Activated CD8-positive, alpha-beta T cell treated with anti-CD3 and anti-CD28 coated beads for 36 hours (primary cell): ENCODE results near the gene ADGB. TPM values are rescaled to one million over a fixed set of nuclear protein-coding genes. Genes with fewer than 3 reads are reported as not detected.

Source experiments
- ATAC-seq: fragments of 200-7000 bp; cut with Tn5 transposase; one replicate; pipeline ENCODE4 v1.10.0; 2021; ENCODE audit warnings: mild to moderate bottlenecking, moderate library complexity
- CTCF ChIA-PET: fragments of 350-600 bp; sonication (Branson Sonifier 250); formaldehyde crosslinking; loops from one replicate; lab custom pipeline; 2021; ENCODE audit warnings: antibody characterized with exemption; lab: Charles Lee
- POLR2A ChIA-PET: fragments of 350-600 bp; sonication (Branson Sonifier 250); formaldehyde crosslinking; loops from one replicate; lab custom pipeline; 2021; ENCODE audit warnings: antibody characterized with exemption; lab: Charles Lee
- DNase-seq: peaks from one replicate; pipeline ENCODE4 v3.0.0-alpha.2; 2020
- H3K27ac Mint-ChIP-seq: one replicate; pipeline ENCODE4 v1.8.0; 2021; ENCODE audit warnings: mild to moderate bottlenecking, mixed read lengths
- H3K27me3 Mint-ChIP-seq: one replicate; pipeline ENCODE4 v1.8.0; 2021; ENCODE audit warnings: mixed read lengths
- H3K36me3 Mint-ChIP-seq: one replicate; pipeline ENCODE4 v1.8.0; 2021; ENCODE audit warnings: low read depth, mixed read lengths
- H3K4me1 Mint-ChIP-seq: one replicate; pipeline ENCODE4 v1.8.0; 2021; ENCODE audit warnings: low read depth, mixed read lengths
- H3K4me3 Mint-ChIP-seq: one replicate; pipeline ENCODE4 v1.8.0; 2021; ENCODE audit warnings: mild to moderate bottlenecking, moderate library complexity, mixed read lengths
- H3K9me3 Mint-ChIP-seq: one replicate; pipeline ENCODE4 v1.8.0; 2021; ENCODE audit warnings: mixed read lengths
- CTCF ChIP-seq: fragments of 200-600 bp; IDR thresholded peaks from one replicate; pipeline ENCODE4 v1.8.0; 2022; ENCODE audit warnings: antibody characterized with exemption, mild to moderate bottlenecking
- intact Hi-C: fragments of 100-400 bp; cut with micrococcal nuclease; formaldehyde crosslinking; loops from one replicate; pipeline ENCODE4 v1.10.0; 2022
- total RNA-seq, 2 experiments: library from RNA; stranded (reverse); gene quantifications; one replicate each; pipeline ENCODE4 v1.2.3, GENCODE V29; 2021

The ADGB gene
- total RNA-seq, 2 experiments from 2014 or later, result not detected

DNA sequence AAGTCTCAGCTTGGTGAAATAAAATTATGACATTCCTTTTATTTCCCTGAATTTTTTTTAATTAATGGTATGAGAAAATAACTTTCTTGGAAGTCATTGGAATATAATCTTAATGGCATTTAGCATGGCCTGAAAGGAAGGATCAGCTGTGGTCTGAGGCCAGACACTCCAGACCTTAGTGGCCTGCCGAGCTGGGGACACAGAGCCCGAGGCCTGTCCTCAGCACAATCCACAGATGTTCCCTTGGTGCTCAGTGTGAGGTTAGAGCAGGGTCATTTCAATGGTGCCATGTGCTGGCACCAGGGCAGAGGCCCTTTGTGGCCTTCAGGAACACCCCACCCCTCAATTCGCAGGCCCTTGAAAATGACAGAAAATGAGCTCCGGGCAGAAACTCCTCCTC is 120.6 kb downstream of the ADGB start:
- Mint-ChIP-seq H3K9me3 (no peaks in the 10 kb centered on the region), H3K4me3 (no peak overlapping the region), H3K4me1 (no peaks in the 10 kb centered on the region), H3K27me3 (no peaks in the 10 kb centered on the region), H3K27ac (no peak overlapping the region), H3K36me3 (no peaks in the 10 kb centered on the region)
- TF ChIP-seq CTCF, result no peak
- ChIA-PET POLR2A (interaction anchor here (0.6 kb wide), 1 partner anchor 147 kb away, joined by 3 read pairs; no protein-coding TSS in a partner anchor), CTCF (no interaction called here)
- ATAC-seq, result no peak
- intact Hi-C loops, result no loop called here
- no peak for DNase-seq

DNA sequence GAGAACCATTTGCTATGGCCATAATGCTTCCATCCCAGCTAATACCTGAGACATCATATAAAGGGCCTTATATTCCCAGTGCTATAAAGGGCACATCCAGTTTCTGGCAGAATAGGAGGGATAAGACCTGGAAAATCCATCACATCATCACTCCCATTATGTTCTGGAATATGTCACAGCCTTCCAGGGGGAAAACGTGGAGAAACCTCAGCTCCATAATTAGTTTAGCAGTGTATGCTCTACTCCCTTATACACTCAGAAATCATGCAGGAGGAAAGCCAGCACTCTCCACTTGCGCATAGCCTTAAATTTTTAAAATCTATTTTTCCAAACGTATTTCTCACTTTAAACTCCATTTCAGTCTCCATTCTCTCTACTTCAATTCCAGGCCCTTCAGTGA is 140.9 kb downstream of the ADGB start:
- CTCF ChIA-PET, result no interaction called here
- Mint-ChIP-seq H3K36me3 (no peaks in the 10 kb centered on the region), H3K9me3 (no peaks in the 10 kb centered on the region), H3K4me3 (no peak overlapping the region), H3K27me3 (no peaks in the 10 kb centered on the region), H3K27ac (no peak overlapping the region), H3K4me1 (no peaks in the 10 kb centered on the region)
- TF ChIP-seq CTCF, result no peak
- intact Hi-C loops, result no loop called here
- ATAC-seq (no peak), DNase-seq (no peak)
- POLR2A ChIA-PET, result no interaction called here

DNA sequence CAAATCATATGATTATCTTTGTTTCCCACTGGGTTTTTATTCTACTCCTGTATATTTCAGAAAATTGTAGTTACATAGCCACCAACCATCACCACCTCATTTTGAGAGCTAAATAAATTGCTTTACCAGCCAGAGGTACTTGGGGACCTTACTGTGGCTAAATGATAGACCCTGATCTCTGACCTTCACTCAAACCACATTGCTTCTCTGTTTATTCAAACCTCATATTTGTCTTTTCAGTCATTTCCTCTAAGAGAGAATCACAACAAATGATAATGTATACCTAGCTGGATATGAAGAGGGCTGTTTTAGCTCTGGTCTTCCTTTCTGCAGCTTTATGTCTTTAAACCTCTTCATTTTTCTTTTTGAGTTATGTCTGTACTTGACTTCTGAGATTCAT is 142.8 kb downstream of the ADGB start:
- no peak for ATAC-seq
- TF ChIP-seq CTCF, result no peak
- no peaks in the 10 kb centered on the region for H3K4me1 Mint-ChIP-seq
- no peak overlapping the region for H3K4me3 Mint-ChIP-seq
- H3K27ac Mint-ChIP-seq, result no peak overlapping the region
- no peaks in the 10 kb centered on the region for H3K27me3 Mint-ChIP-seq
- no peaks in the 10 kb centered on the region for H3K9me3 Mint-ChIP-seq
- intact Hi-C loops, result no loop called here
- ChIA-PET POLR2A (no interaction called here), CTCF (no interaction called here)
- no peak for DNase-seq
- no peaks in the 10 kb centered on the region for H3K36me3 Mint-ChIP-seq

DNA sequence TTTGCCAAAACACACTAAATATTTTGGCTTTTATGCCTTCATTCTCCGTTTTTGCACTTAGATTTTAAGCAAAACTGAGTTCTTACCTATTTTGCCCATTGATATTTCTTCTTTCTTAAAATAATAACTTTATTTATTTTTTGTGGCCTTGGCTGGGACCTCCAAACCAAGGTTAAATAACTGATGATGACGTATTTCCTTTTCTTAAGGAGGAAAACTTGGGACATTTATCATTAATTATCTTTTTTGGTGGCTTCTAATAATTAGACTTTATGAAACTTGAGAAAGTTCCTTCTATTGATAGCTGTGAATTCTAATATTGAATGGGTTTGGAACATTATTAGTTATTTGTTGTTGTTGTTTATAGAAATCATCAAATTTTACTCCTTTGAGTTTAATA is 154.5 kb downstream of the ADGB start:
- no peaks in the 10 kb centered on the region for H3K27me3 Mint-ChIP-seq
- POLR2A ChIA-PET, result no interaction called here
- intact Hi-C loops, result no loop called here
- TF ChIP-seq CTCF, result no peak
- H3K36me3 Mint-ChIP-seq, result no peaks in the 10 kb centered on the region
- CTCF ChIA-PET, result no interaction called here
- H3K27ac Mint-ChIP-seq, result no peak overlapping the region
- peaks cover 2% of the 10 kb centered on the region for H3K9me3 Mint-ChIP-seq
- DNase-seq (no peak), ATAC-seq (no peak)
- no peaks in the 10 kb centered on the region for H3K4me1 Mint-ChIP-seq
- no peak overlapping the region for H3K4me3 Mint-ChIP-seq

DNA sequence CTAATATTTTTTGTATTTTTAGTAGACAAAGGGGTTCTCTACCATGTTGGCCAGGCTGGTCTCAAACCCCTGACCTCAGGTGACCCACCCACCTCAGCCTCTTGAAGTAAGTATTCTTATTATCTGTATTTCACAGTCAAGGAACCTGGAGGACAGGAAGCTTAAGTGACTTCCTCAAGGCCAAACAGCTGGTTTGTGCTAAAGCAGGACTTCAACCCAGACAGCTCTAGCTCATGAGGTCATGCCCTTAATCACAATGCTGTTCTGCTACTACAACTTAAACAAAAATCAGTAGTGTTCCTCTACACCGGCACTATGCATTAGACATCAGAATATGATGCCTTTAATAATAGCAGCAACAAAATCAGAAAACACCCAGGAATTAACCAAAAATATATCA is 168.9 kb downstream of the ADGB start:
- H3K36me3 Mint-ChIP-seq, result no peaks in the 10 kb centered on the region
- no peaks in the 10 kb centered on the region for H3K9me3 Mint-ChIP-seq
- ATAC-seq, result no peak
- intact Hi-C loops, result no loop called here
- peaks cover 18% of the 10 kb centered on the region for H3K4me1 Mint-ChIP-seq
- no peak overlapping the region for H3K4me3 Mint-ChIP-seq
- ChIA-PET CTCF (no interaction called here), POLR2A (no interaction called here)
- no peak overlapping the region for H3K27ac Mint-ChIP-seq
- no peak for TF ChIP-seq CTCF
- no peak for DNase-seq
- peaks cover 3% of the 10 kb centered on the region for H3K27me3 Mint-ChIP-seq
